Right lobe of liver (tissue), 6 donors: Measurements from ENCODE around the gene NCOR1. TPM values are rescaled to one million over a fixed set of nuclear protein-coding genes. Genes with fewer than 3 reads are reported as not detected.

ENCODE experiments used
- ATAC-seq, 4 donors: fragments of 200-7000 bp; cut with Tn5 transposase; one replicate each; pipeline ENCODE4 v1.9.1; 2020; ENCODE audit warnings: mild to moderate bottlenecking in 4 of 4, moderate library complexity in 4 of 4
- DNase-seq, 3 donors: peaks; one replicate each; pipeline ENCODE4 v3.0.0-alpha.2; 2020
- H3K27ac ChIP-seq, 3 donors: fragments of 200-600 bp; one replicate each; pipeline ENCODE4 v1.8.0; 2022
- H3K27me3 ChIP-seq, 2 donors: fragments of 200-600 bp; one replicate each; pipeline ENCODE4 v1.8.0; 2022
- H3K36me3 ChIP-seq, 4 donors: fragments of 200-600 bp; sonication (generic) in 1 of 4; one replicate each; pipeline versions ENCODE4 v1.5.1 to v1.8.0; 2017 to 2022; ENCODE audit warnings: control low read depth in 1 of 4
- H3K4me1 ChIP-seq, 4 donors: fragments of 200-600 bp; sonication (generic) in 1 of 4; one replicate each; pipeline versions ENCODE4 v1.5.1 to v1.8.0; 2017 to 2022; ENCODE audit warnings: control low read depth in 1 of 4
- H3K4me3 ChIP-seq, 3 donors: fragments of 200-600 bp; one replicate each; pipeline ENCODE4 v1.8.0; 2022
- H3K9me3 ChIP-seq, 4 donors: fragments of 200-600 bp; sonication (generic) in 1 of 4; one replicate each; pipeline versions ENCODE4 v1.5.1 to v1.8.0; 2017 to 2022; ENCODE audit warnings: control low read depth in 1 of 4
- POLR2A ChIP-seq: fragments of 450-650 bp; IDR thresholded peaks from one replicate; pipeline ENCODE4 v1.6.1; 2017; ENCODE audit warnings: antibody characterized with exemption, mild to moderate bottlenecking
- WGBS: methylation state at CpG from one replicate; pipeline ENCODE4 v1.1.6; 2018; ENCODE audit warnings: low coverage, low lambda C conversion rate; ENCODE audit not compliant: insufficient coverage; ENCODE audit errors: missing lambda C conversion rate; 5-methylcytosine and 5-hydroxymethylcytosine counted together
- intact Hi-C, 2 donors: fragments of 100-400 bp; cut with DNase I; formaldehyde crosslinking; loops; one replicate each; pipeline versions ENCODE4 v1.11.2 to v1.14.1; 2022
- total RNA-seq, 6 experiments: library from RNA; depleted of rRNA in 2 of 6; stranded (reverse); fragments of >200 nt in 2 of 6; fragmentation: NEBNext Ultra II Directional in 3 of 6; extraction: Animal tissue kit (Norgen Biotek cat#: 25700) in 3 of 6; gene quantifications; one replicate each; pipeline versions ENCODE4 v1.1.0 to v1.2.4, GENCODE V29; 2016 to 2023
- TF ChIP-seq, protein P1 (sequence below), 4 donors: fragments of 200-600 bp in 3 of 4; fragments of 450-650 bp in 1 of 4; IDR thresholded peaks; one replicate each; pipeline versions ENCODE4 v1.5.1 to v1.8.0; 2016 to 2022; ENCODE audit warnings: antibody characterized with exemption in 4 of 4, mild to moderate bottlenecking in 2 of 4
- donor health status: DM: no; HTN: yes; CAD: no.
- donor health status: DM: no; HTN: no; CAD: no.
- donor health status: DM: no; HTN: no; CAD: no.
- donor health status: DM: no; HTN: yes; CAD: no.
- donor health status: DM: no; HTN: yes; CAD: no.

Gene NCOR1
- total RNA-seq, 6 experiments from 2014 or later, result 52.6 to 76.8 (median 65.1) TPM

DNA sequence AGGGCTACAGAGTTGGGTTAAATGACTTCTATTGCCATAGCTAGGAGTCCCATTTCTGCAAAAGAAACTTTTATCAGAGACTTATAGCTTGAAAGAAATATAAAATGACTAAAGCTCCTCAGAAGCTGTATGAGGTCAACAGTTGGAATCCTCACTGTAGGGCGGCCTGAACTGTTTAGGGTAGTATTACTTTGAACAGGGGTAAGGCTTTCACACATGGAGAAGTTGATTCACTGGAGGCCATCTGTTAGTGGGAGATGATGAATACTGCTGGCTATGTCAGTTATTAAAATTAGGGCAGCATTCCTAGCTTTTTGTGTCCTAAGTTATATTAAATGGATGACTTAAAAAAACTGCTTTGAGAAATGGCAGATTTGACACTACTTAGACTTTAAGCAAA is 209.7 kb downstream of the NCOR1 start:
- Histone ChIP-seq H3K9me3 (no peaks in the 10 kb centered on the region), H3K4me1 (peaks cover 0 to 5% (median 0%) of the 10 kb centered on the region in 4 donors), H3K27ac (no peak overlapping the region), H3K27me3 (no peaks in the 10 kb centered on the region), H3K4me3 (no peak overlapping the region), H3K36me3 (peaks cover 0 to 81% (median 31%) of the 10 kb centered on the region in 4 donors)
- no peak for DNase-seq
- WGBS, result 100% methylated on average over 1 of the region's 1 CpG
- ATAC-seq, result no peak
- intact Hi-C loops, result no loop called here
- TF ChIP-seq, protein P1, sequence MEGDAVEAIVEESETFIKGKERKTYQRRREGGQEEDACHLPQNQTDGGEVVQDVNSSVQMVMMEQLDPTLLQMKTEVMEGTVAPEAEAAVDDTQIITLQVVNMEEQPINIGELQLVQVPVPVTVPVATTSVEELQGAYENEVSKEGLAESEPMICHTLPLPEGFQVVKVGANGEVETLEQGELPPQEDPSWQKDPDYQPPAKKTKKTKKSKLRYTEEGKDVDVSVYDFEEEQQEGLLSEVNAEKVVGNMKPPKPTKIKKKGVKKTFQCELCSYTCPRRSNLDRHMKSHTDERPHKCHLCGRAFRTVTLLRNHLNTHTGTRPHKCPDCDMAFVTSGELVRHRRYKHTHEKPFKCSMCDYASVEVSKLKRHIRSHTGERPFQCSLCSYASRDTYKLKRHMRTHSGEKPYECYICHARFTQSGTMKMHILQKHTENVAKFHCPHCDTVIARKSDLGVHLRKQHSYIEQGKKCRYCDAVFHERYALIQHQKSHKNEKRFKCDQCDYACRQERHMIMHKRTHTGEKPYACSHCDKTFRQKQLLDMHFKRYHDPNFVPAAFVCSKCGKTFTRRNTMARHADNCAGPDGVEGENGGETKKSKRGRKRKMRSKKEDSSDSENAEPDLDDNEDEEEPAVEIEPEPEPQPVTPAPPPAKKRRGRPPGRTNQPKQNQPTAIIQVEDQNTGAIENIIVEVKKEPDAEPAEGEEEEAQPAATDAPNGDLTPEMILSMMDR (IDR thresholded peaks at IDR 0.05), result no peak
- TF ChIP-seq POLR2A, result no peak

DNA sequence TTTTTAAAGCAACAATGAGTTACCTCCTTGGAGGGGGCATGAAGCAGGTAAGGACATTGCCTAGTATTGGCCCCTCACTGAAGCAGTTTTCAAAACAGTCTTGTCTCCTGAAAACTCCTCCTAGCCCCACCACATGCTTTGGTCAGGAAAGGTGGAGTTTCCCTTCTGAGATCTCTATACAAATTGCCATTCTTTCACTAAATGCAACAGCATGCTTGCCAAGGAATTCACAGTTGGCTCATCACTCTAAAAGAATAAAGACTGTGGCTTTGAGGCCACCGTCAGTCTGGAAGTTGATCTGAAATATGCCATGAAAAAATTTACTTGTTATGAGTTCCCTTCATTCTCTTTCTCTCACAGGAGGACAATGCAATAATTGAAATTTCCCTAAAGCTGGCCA is 211.5 kb downstream of the NCOR1 start:
- Histone ChIP-seq H3K4me1 (peaks cover 0 to 9% (median 0%) of the 10 kb centered on the region in 4 donors), H3K27ac (no peak overlapping the region), H3K4me3 (no peak overlapping the region), H3K36me3 (peaks cover 0 to 73% (median 27%) of the 10 kb centered on the region in 4 donors), H3K9me3 (no peaks in the 10 kb centered on the region), H3K27me3 (no peaks in the 10 kb centered on the region)
- intact Hi-C loops, result no loop called here
- DNase-seq (no peak), ATAC-seq (no peak)
- WGBS, result 71% methylated on average over 1 of the region's 1 CpG
- TF ChIP-seq POLR2A, result no peak
- TF ChIP-seq, protein P1 (IDR thresholded peaks at IDR 0.05), result no peak

DNA sequence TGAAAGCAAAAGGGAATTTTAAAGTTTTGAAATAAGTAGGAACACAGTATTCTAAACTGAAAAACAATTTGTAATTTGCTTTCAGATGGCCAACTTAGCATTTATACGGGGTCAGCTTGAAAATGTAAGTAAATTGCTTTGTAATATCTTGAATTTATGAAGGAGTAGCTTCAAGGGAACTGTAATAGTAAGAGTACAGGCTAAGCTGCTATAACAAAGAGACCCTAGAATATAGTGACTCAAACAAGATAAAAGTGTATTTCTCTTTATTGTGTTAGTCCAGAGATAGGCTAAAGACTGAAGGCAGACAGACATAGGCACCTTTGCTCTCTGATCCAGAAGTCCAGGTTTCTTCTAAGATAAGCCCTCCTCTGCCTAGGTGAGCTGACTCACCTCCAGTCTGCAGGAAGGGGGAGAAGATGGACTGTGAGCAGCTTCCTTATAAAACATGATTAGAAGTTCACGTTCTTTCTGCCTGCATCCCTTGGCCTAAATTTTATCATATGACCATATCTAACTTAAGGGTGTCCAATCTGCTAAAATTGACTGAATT is 212.6 kb downstream of the NCOR1 start:
- Histone ChIP-seq H3K4me3 (no peak overlapping the region), H3K27me3 (no peaks in the 10 kb centered on the region), H3K27ac (no peak overlapping the region), H3K4me1 (peaks cover 0 to 14% (median 0%) of the 10 kb centered on the region in 4 donors), H3K9me3 (no peaks in the 10 kb centered on the region), H3K36me3 (peaks cover 0 to 64% (median 26%) of the 10 kb centered on the region in 4 donors)
- 94% methylated on average over 2 of the region's 2 CpGs for WGBS
- TF ChIP-seq POLR2A, result no peak
- ATAC-seq, result no peak
- no peak for DNase-seq
- intact Hi-C loops, result no loop called here

DNA sequence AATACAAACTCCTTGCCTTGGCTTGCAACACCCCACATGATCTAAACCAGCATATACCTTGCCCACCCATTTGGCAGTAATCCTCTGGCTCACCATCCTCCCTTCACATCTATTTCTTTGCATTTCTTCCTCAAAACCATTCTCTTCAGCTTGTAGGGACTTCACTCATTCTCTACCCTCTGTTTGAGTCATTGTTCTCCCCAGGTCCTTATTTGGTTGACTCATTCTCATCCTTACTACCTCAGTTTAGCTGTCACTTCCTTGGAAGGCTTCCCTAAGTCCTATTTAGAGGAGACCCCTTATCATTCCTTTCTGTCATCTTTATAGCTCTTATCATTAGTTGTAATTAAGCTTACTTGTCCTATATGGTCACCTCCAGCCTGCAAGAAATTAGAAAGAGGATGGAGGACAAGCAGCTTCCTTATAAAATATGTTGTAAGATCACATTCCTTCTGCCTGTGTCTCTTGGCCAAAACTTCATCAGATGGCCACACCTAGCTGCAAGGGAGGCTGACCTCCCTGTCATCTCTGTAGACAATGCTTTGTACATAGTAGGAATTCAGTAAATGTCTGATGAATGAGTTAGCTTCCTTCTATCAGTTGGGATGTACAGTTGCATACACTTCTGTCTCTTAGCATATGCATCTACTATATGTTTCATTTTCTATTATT is 214.0 kb downstream of the NCOR1 start:
- TF ChIP-seq POLR2A, result no peak
- TF ChIP-seq, protein P1 (IDR thresholded peaks at IDR 0.05), result no peak
- DNase-seq (no peak), ATAC-seq (no peak)
- peaks cover 0 to 50% (median 22%) of the 10 kb centered on the region in 4 donors for H3K36me3 ChIP-seq
- no peaks in the 10 kb centered on the region for H3K27me3 ChIP-seq
- no peaks in the 10 kb centered on the region for H3K9me3 ChIP-seq
- no peak overlapping the region for H3K27ac ChIP-seq
- intact Hi-C loops, result no loop called here
- no peak overlapping the region for H3K4me3 ChIP-seq
- H3K4me1 ChIP-seq, result peaks cover 0 to 14% (median 0%) of the 10 kb centered on the region in 4 donors
